T47D (cell line): ENCODE data around the gene MATN4.

Experiments
- DNase-seq, 2 experiments: peaks; one replicate each; pipeline versions ENCODE4 v3.0.0 to v3.0.0-alpha.2; 2011 to 2012; ENCODE audit warnings: low read depth in 1 of 2, low spot score in 1 of 2
- JUND ChIP-seq: IDR thresholded peaks from 2 replicates; pipeline ENCODE4 v1.6.1; 2012; ENCODE audit warnings: low read depth
- in situ Hi-C: cut with HindIII; loops from 2 replicates; pipeline ENCODE4 v1.10.0; 2016; ENCODE audit warnings: low sequenced_read_pairs, low pct_unique_long_range_greater_than_20kb

MATN4 gene

DNA sequence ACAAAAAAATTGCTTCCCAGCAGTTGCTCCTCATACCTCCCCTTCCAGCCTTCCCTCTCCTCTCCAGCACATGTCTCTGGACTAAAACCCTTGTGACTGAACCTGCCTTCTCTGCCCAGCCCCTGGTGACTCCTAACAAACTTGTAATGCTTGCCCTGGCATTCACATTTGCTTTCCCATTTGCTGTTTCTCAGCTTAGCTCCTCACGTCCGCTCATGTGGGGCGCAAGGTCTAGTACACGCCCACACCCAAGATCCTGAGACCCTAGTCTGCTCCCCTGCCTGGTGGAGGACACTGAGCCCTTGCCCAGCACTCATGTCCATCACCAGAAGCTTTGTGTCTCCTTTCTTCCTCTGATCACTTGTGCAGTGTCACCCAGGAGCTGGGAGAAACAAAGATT is 19.7 kb downstream of the MATN4 start:
- DNase-seq: no peak
- in situ Hi-C loops: no loop called here
- TF ChIP-seq JUND: no peak

DNA sequence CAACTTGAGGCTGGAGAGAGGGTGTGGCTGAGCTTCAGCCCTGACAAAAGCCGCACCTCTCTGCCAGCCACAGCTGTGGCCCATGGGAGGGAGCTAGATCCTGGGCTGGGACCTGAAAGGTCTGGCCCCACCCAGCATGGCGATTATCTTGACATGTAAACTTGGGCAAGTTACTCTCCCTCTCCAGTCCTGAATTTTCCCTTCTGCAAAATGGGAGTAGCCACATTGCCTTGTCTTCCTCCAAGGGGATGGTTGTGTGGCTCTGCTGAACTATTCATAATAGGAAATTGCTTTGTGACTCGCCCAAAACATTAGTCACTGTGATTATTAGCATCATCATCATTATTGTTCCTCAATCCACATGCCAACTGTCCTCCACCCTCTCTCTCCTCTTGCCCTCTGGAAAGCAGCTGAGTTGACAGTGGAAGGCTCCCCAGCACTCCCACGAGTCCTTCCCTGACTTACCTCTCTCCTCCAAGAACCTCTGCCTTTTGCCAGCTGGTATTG is 24.5 kb downstream of the MATN4 start:
- no peak for DNase-seq
- no peak for TF ChIP-seq JUND
- in situ Hi-C loops: no loop called here

DNA sequence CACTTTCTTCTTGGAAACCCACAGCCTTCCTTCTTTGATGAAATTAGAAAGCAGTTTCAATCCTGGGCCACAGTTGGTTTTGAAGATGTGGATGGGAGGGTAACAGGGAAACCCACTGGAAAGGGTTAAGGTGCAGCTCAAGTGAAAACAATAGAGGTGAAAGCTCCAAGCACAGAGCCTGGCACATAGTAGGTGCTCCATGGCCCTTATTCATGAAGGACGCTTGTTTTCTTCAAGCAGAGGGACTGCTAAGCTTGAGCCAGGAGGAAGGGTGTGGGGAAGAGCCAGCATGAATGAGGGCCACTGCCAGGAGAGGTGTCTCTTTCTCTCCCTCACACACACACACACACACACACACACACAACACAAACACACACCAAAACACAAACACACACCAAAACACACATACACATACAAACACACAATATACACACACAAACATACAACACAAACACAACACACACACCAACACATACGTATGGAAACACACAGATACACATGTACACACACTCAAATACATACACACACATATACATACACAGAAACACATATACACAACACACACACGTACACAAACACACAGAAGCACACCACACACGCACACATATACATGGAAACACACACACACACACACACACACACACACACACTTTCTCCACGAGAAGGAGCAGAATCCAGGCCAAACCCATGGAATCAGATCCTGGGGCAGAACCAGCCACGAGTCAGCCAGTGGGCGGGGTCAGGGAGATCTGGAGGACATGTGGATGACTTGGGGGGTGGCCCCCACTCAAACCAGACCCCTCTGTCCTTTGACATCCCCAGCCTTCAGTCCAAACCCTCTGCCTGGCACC is 25.2 kb downstream of the MATN4 start:
- in situ Hi-C loops: no loop called here
- DNase-seq: no peak
- TF ChIP-seq JUND: no peak

DNA sequence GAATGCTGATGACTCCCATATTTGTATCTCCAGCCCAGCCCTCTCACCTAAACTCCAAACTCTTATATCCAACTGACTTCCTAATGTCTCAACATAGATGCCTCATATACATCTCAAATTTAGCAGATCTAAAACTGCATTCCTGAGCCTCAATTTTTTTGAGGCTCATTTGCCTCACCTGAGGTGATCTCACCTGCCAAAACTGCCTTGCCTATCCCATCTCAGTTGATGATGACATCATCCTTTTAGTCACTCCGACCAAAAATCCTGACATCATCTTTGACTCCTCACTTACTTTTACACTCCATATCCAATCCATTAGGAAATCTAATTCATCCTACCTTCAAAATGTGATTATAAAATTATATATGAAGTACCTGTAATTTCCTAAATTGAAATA is 28.1 kb downstream of the MATN4 start:
- no peak for TF ChIP-seq JUND
- in situ Hi-C loops: no loop called here
- no peak for DNase-seq

DNA sequence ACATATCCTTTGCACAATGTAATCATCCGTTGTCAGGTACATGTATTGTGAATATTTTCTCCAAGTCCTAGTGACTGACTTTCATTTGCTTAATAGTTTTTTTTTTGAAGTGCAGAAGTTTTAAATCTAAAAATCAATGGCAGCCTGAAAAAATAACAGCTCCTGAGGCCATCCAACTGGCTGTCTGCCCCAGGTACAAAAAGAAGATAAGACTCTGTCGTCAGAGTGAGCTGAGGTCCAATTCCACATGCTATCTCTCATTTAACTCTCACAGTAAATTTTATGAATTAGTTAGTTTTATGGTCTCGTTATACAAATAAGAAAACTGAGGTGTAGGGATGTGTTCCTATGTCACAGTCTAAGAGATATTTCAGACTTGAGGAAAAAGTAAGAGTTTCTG is 32.8 kb downstream of the MATN4 start:
- TF ChIP-seq JUND: no peak
- in situ Hi-C loops: no loop called here
- no peak for DNase-seq

DNA sequence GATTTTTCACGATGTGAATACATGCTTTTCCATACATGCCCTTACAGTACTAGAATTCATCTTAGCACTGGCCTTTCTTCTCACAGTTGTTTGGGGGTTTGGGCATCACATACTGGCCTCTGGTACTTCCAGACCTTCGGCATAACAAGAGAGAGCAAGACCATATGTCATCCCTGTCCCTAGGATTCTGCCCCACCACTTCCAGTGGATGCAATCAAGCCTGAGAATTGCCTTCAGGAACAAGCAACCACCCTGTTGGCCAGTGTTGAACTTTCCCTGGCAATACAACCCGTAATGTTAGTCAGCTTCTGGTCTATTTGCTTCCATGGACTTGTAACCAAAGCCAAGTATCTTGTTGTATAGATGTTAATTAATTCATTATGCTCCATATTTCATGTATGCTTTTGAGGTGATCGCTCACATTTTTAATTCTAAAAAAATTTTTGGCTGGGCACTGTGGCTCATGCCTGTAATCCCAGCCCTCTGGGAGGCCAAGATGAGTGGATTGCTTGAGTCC is 38.3 kb downstream of the MATN4 start:
- no peak for TF ChIP-seq JUND
- in situ Hi-C loops: no loop called here
- DNase-seq: no peak

DNA sequence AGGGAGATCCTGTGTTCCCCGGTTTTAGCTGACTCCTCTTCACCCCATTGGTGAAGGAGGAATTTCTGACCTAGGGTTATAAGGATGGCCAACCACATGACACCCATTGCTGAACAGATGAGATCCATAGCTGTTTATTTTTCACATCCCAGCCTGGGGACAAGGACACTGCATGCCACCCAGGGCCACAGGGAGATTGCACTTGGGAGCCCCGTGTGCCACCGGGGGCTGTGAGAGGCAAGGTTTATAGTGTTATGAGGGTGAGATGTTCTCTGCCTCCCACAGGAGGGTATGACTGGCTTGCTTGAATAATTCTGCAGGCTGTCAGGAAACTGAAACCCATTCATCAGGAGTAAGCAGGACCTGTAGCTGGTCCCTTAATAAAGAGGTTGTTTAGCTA is 39.0 kb downstream of the MATN4 start:
- no peak for TF ChIP-seq JUND
- no peak for DNase-seq
- in situ Hi-C loops: no loop called here

DNA sequence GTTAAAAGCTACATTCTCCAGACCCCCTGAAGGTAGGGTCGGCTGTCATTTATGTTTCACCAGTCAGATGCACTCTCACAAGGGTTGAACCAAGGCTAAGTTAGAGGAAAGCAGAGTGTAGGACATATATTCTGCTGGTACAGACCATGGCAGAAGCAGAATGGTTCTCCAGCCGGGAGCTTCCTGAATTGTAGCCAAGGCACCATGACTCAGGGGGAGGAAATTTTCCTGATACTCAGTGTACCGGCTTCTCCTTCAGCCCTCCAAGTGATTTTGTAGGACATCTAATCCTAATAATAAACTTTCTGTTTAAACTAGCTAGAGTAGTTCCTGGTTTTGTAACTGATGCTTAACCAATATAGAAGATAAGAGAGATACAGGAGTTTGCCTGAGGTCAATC is 39.6 kb downstream of the MATN4 start:
- in situ Hi-C loops: no loop called here
- DNase-seq: no peak
- TF ChIP-seq JUND: no peak

DNA sequence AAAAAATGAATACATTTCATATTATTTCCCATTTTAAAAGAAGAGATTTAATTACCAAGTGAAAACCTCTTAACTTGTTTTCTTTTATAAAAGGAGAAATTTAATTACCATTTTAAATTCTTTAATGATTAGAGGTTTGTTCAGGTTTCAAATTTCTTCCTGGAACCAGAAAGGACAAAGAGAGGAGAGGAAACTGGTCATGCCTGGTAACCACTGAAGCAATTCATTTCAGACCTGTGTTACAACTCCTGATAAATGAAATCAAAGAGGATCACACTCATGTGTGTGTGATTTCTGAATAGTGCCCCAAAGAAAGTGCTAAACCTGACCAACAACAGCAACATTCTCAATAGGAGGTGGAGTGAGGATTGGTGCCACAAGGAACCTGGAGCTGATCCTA is 41.1 kb downstream of the MATN4 start:
- no peak for DNase-seq
- no peak for TF ChIP-seq JUND
- in situ Hi-C loops: no loop called here

DNA sequence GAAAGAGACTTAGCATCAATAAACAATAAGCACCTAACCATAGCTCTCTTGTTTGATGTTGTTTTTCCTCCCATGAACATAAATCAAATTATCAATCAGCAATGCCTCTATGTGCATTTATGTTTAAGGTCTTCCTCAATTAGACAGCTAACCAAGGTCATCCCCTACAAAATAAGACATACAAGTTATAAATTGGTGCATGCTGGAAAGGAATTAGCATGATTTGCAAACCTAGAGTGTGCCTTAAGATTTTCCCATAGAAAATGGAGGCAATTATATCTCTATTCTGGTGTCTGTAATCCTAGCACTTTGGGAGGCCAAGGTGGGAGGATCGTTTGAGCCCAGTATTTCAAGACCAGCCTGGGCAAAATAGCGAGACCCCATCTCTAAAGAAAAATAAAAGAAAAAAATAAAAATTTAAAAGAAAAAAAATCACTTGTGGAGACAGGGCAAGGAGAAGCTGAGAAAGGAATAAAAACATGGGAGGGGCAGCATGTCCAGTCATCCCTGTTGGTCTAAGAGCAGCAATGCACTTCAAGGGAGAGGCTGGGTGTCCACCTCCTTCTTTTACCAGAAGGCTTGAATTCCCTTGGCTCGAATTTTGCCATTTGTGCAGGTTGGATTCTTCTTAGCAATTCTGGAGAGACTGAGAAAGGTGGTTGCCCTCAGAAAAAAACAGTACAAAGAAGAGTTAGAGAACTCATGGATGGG is 44.4 kb downstream of the MATN4 start:
- TF ChIP-seq JUND: no peak
- DNase-seq: no peak
- in situ Hi-C loops: no loop called here

DNA sequence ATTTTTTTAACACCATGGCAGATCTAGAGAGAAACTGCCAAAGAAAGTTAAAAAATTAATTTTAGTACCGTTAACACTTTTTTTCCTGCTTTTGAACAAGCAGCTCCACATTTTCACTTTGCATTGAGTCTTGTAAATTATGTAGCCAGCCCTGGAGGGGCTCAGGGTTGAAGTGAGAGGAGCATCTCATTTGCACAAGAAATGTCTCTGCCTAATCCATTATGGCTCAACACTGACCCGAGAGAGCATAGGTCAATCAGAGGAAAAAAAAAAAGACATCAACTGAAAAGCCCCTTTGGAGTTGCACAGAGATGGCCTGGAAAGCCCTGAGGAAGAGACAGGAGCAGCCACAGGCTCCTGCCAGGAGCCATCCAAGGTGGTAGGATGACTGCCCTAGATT is 49.4 kb downstream of the MATN4 start:
- no peak for TF ChIP-seq JUND
- in situ Hi-C loops: no loop called here
- no peak for DNase-seq

DNA sequence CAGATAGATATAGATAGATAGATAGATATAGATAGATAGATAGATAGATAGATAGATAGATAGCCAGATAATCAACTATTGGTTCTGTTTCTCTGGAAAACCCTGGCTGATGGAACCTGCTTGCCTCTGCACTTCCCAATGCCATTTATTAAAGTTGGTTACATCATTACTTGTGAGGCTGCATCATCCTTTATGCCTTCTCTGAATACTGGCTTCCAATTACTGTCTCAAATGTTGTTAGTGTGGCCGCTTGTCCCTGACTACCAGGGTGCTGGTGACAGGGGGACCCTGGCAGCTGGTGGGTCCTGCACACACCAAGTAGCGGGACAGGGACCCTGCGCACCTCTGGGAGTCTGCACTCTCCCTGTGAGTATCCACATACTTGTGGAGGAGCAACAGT is 49.8 kb downstream of the MATN4 start:
- no peak for DNase-seq
- no peak for TF ChIP-seq JUND
- in situ Hi-C loops: no loop called here

DNA sequence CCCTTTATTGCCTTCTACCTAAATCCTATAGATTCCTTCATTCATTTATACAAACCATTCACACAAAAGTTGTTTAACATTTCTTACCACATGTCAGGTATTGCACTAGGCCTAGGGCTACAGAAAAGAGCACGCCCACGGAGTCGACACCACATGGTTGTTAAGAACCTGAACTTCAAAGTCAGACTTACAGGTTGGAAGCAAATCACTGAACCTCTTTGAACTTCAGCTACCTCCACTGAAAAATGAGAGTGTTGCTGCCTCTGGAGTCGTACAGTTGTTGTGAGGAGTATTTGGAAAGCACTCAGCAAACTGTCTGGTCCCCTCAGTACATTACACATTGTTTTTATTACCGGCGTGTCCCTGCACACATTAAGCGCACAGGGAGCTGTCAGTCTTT is 50.4 kb downstream of the MATN4 start:
- TF ChIP-seq JUND: no peak
- no peak for DNase-seq
- in situ Hi-C loops: no loop called here
